Central memory CD8-positive, alpha-beta T cell (primary cell): ENCODE results near the gene JDP2.

ENCODE experiments used
- ATAC-seq: fragments of 150-1000 bp; cut with Tn5 transposase; replicated peaks from 2 replicates; pipeline ENCODE4 v1.10.0; 2022; ENCODE audit warnings: mild to moderate bottlenecking, moderate FRiP score, moderate number of reproducible peaks; ENCODE audit not compliant: poor library complexity, severe bottlenecking; ENCODE audit errors: extremely low read depth
- DNase-seq, 2 donors: peaks; one replicate each; pipeline ENCODE4 v3.0.0; 2021; ENCODE audit warnings: low spot score in 2 of 2
- H3K27ac Mint-ChIP-seq: one replicate; pipeline ENCODE4 v1.8.0; 2022; ENCODE audit warnings: low read depth, mild to moderate bottlenecking, moderate library complexity, mixed read lengths
- H3K27me3 Mint-ChIP-seq: one replicate; pipeline ENCODE4 v1.8.0; 2022; ENCODE audit warnings: mixed read lengths
- H3K36me3 Mint-ChIP-seq: one replicate; pipeline ENCODE4 v1.8.0; 2022; ENCODE audit warnings: mild to moderate bottlenecking, moderate library complexity, mixed read lengths; ENCODE audit not compliant: insufficient read depth
- H3K4me1 Mint-ChIP-seq: one replicate; pipeline ENCODE4 v1.8.0; 2022; ENCODE audit warnings: mixed read lengths
- H3K4me3 Mint-ChIP-seq: one replicate; pipeline ENCODE4 v1.8.0; 2022; ENCODE audit warnings: mild to moderate bottlenecking, moderate library complexity, mixed read lengths
- H3K9me3 Mint-ChIP-seq: one replicate; pipeline ENCODE4 v1.8.0; 2022; ENCODE audit warnings: mixed read lengths

The JDP2 gene

GRCh38 chr14:75506930-75507329 is 79.1 kb downstream of the JDP2 start:
- no peak for DNase-seq
- Mint-ChIP-seq H3K27ac (no peak overlapping the region), H3K36me3 (no peaks in the 10 kb centered on the region), H3K4me3 (no peak overlapping the region), H3K4me1 (no peaks in the 10 kb centered on the region), H3K9me3 (peaks cover 5% of the 10 kb centered on the region), H3K27me3 (no peaks in the 10 kb centered on the region)
- no peak for ATAC-seq

DNA sequence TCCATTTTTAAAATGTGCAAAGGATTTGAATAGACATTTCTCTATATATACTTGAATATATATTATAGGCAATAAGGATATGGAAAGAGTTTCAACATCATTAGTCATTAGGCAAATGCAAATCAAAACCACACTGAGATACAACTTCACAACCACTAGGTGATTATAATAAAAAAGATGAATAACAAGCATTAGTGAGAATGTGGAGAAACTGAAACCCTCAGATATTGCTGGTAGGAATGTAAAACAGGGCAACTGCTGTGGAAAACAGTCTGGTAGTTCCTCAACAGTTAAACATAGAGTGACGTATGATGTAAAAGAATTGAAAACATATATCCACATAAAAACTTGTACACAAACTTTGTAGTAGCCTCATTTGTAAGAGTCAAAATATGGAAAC is 82.7 kb downstream of the JDP2 start:
- H3K27ac Mint-ChIP-seq: no peak overlapping the region
- no peaks in the 10 kb centered on the region for H3K27me3 Mint-ChIP-seq
- DNase-seq: no peak
- peaks cover 5% of the 10 kb centered on the region for H3K9me3 Mint-ChIP-seq
- peaks cover under 1% of the 10 kb centered on the region for H3K36me3 Mint-ChIP-seq
- H3K4me1 Mint-ChIP-seq: peaks cover 23% of the 10 kb centered on the region
- no peak overlapping the region for H3K4me3 Mint-ChIP-seq
- ATAC-seq: no peak

DNA sequence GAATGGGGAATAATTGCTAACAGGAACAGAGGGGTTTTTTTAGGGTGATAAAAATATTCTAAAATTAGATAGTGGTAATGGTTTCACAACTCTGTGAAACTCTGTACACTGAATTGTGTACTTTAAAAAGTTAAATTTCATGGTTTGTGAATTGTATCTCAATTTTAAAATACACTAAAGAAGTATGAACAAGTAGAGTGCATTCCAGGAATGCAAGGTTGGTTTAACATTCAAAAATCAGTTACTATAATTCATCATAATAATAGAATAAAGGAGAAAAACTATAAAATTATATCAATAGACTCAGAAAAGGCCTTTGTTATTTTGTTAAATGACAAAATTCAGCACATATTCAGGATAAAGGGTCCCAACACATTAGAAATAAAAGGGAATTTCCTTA is 83.4 kb downstream of the JDP2 start:
- ATAC-seq (no peak), DNase-seq (no peak)
- no peaks in the 10 kb centered on the region for H3K27me3 Mint-ChIP-seq
- no peak overlapping the region for H3K4me3 Mint-ChIP-seq
- no peak overlapping the region for H3K27ac Mint-ChIP-seq
- peaks cover 3% of the 10 kb centered on the region for H3K36me3 Mint-ChIP-seq
- H3K4me1 Mint-ChIP-seq: peaks cover 30% of the 10 kb centered on the region
- peaks cover 5% of the 10 kb centered on the region for H3K9me3 Mint-ChIP-seq

DNA sequence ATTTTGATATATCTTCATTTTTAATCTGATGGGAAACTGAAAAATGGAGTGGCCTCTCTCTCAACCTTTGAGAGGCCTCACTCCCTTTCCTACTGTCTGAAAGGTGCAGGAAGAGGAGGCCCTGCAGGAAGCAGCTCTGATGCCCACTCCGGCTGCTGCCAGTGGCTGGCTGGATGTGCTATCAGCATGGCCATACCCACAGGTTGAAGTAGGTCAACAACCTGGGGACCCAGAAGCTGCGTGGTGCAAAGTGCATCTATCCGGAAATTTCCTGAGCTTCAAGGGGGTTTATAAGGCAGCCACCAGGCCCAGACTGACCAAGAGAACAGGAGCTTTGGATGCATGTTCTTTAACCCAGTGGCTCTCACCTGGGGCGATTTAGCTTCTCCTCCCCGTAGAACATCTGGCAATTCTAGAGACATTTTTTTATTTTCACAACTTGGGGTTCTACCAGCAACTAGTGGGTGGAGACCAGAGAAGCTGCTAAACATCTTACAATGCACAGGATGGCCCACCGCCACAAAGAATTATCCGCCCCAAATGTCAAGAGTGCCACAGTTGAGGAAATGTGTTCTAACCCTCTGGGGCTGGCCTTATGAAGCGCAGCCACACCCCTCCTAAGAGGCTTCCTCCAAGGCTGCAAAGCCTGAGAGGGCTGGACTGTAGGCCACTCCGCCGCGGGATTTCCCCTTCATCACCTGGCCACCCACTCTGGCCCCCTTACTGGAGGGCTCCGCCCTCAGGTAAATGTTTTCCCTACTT is 86.3 kb downstream of the JDP2 start:
- Mint-ChIP-seq H3K4me1 (peaks cover 38% of the 10 kb centered on the region), H3K27me3 (no peaks in the 10 kb centered on the region), H3K4me3 (peak overlapping the region; percentile 73), H3K9me3 (peaks cover 5% of the 10 kb centered on the region), H3K27ac (peak overlapping the region; percentile 92), H3K36me3 (peaks cover 3% of the 10 kb centered on the region)
- DNase-seq: peak in 1 of 2 donors; percentile 48
- peak; percentile 79 for ATAC-seq

GRCh38 chr14:75514673-75515628 is 87.1 kb downstream of the JDP2 start:
- Mint-ChIP-seq H3K27me3 (no peaks in the 10 kb centered on the region), H3K36me3 (peaks cover 3% of the 10 kb centered on the region), H3K4me3 (peak overlapping the region; percentile 73), H3K27ac (peak overlapping the region; percentile 92), H3K9me3 (peaks cover 5% of the 10 kb centered on the region), H3K4me1 (peaks cover 38% of the 10 kb centered on the region)
- ATAC-seq (peak; percentile 68), DNase-seq (peak; percentile 41 to 46)

DNA sequence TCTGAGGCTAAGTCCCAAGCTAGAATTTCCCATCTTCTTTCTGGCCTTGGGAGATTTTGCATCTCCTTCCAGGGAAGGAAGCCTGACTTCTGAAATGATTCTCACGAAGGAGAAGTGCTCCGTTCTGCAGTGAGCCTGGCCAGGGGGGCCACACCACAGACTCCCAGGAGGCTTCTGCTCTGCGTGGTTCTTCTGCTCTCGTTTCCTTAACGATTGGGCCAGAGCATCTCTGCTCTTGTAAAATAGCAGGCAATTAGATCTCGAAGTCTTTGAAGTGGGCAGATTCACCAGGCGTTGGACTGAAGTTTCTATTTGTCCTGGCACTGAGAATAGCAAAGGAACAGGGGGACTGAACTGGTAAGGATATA is 87.8 kb downstream of the JDP2 start:
- DNase-seq (no peak), ATAC-seq (peak; percentile 35)
- Mint-ChIP-seq H3K36me3 (peaks cover 5% of the 10 kb centered on the region), H3K27ac (peak overlapping the region; percentile 92), H3K4me3 (peak overlapping the region; percentile 73), H3K27me3 (no peaks in the 10 kb centered on the region), H3K4me1 (peaks cover 38% of the 10 kb centered on the region), H3K9me3 (peaks cover 5% of the 10 kb centered on the region)

DNA sequence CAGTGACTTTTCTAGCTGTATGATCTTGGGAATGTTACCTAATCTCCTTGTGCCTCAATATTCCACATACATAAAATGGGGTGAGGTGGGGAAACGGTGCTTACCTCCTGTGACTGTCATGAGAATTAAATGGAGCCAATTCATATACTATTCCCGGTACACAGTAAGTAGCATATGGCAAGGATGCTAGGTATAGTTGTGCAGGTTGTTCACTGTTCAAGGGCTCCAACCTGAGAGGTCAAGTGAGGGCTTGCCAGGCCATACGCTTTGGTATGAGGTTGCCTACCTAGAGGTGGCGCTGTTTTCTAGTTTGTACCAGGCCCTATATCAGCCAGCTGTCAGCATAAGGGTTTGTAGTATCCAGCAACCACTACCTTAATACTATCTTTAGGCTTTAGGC is 90.8 kb downstream of the JDP2 start:
- DNase-seq (no peak), ATAC-seq (no peak)
- Mint-ChIP-seq H3K36me3 (peaks cover 12% of the 10 kb centered on the region), H3K9me3 (no peaks in the 10 kb centered on the region), H3K4me1 (peaks cover 64% of the 10 kb centered on the region), H3K27ac (no peak overlapping the region), H3K4me3 (no peak overlapping the region), H3K27me3 (no peaks in the 10 kb centered on the region)

GRCh38 chr14:75519394-75519793 is 91.6 kb downstream of the JDP2 start:
- no peak overlapping the region for H3K4me3 Mint-ChIP-seq
- DNase-seq (no peak), ATAC-seq (no peak)
- H3K27me3 Mint-ChIP-seq: no peaks in the 10 kb centered on the region
- no peak overlapping the region for H3K27ac Mint-ChIP-seq
- H3K4me1 Mint-ChIP-seq: peaks cover 64% of the 10 kb centered on the region
- peaks cover 12% of the 10 kb centered on the region for H3K36me3 Mint-ChIP-seq
- H3K9me3 Mint-ChIP-seq: no peaks in the 10 kb centered on the region

GRCh38 chr14:75519826-75520728 is 92.3 kb downstream of the JDP2 start:
- no peak for DNase-seq

GRCh38 chr14:75520852-75521251 is 93.0 kb downstream of the JDP2 start:
- ATAC-seq (no peak), DNase-seq (no peak)
- Mint-ChIP-seq H3K4me1 (peaks cover 64% of the 10 kb centered on the region), H3K36me3 (peaks cover 15% of the 10 kb centered on the region), H3K9me3 (no peaks in the 10 kb centered on the region), H3K4me3 (no peak overlapping the region), H3K27ac (peak overlapping the region; percentile 95), H3K27me3 (no peaks in the 10 kb centered on the region)

More at GRCh38 chr14:75519826-75520728, 92.3 kb downstream of the JDP2 start:
- H3K9me3 Mint-ChIP-seq: no peaks in the 10 kb centered on the region
- no peak overlapping the region for H3K4me3 Mint-ChIP-seq
- peaks cover 13% of the 10 kb centered on the region for H3K36me3 Mint-ChIP-seq
- peaks cover 64% of the 10 kb centered on the region for H3K4me1 Mint-ChIP-seq
- no peaks in the 10 kb centered on the region for H3K27me3 Mint-ChIP-seq
- no peak for ATAC-seq
- H3K27ac Mint-ChIP-seq: peak overlapping the region; percentile 95

- H3K4me3 Mint-ChIP-seq: peak overlapping the region; percentile 99
- no peaks in the 10 kb centered on the region for H3K27me3 Mint-ChIP-seq
- peaks cover 67% of the 10 kb centered on the region for H3K4me1 Mint-ChIP-seq
- DNase-seq: no peak
- no peaks in the 10 kb centered on the region for H3K9me3 Mint-ChIP-seq
- H3K36me3 Mint-ChIP-seq: peaks cover 20% of the 10 kb centered on the region
- H3K27ac Mint-ChIP-seq: peak overlapping the region; percentile 95
- no peak for ATAC-seq
These were observed 93.8 kb downstream of the JDP2 start for GRCh38 chr14:75521415-75522199.
